MM.1S (cell line): ENCODE data around the gene CCNK.

ENCODE experiments used
- DNase-seq: peaks from one replicate; pipeline ENCODE4 v3.0.0-alpha.2; 2015
- H2AFZ ChIP-seq: fragments of 300-600 bp; sonication (generic); 2 replicates; pipeline ENCODE4 v1.6.0; 2016; ENCODE audit warnings: antibody characterized with exemption, low read length
- H3F3A ChIP-seq: fragments of 300-600 bp; sonication (generic); 2 replicates; pipeline ENCODE4 v1.6.1; 2016; ENCODE audit warnings: mild to moderate bottlenecking, antibody characterized with exemption, low read length, moderate library complexity, mixed read lengths; ENCODE audit not compliant: insufficient read depth
- H3K27ac ChIP-seq: fragments of 300-600 bp; sonication (generic); 2 replicates; pipeline ENCODE4 v1.5.1; 2016; ENCODE audit warnings: mild to moderate bottlenecking, low read length
- H3K27me3 ChIP-seq: fragments of 300-600 bp; sonication (generic); replicated peaks from 2 replicates; pipeline ENCODE4 v1.6.0; 2016; ENCODE audit warnings: low read length; ENCODE audit not compliant: insufficient read depth
- H3K36me3 ChIP-seq: fragments of 300-600 bp; sonication (generic); replicated peaks from 2 replicates; pipeline ENCODE4 v1.6.1; 2016; ENCODE audit warnings: mild to moderate bottlenecking, low read length, mixed read lengths; ENCODE audit not compliant: insufficient read depth
- H3K4me1 ChIP-seq: fragments of 300-600 bp; sonication (generic); 2 replicates; pipeline ENCODE4 v1.6.1; 2016; ENCODE audit warnings: low read length, mixed read lengths
- H3K4me2 ChIP-seq: fragments of 300-600 bp; sonication (generic); 2 replicates; pipeline ENCODE4 v1.6.0; 2016; ENCODE audit warnings: low read depth, low read length
- H3K4me3 ChIP-seq: fragments of 300-600 bp; sonication (generic); 2 replicates; pipeline ENCODE4 v1.5.1; 2016; ENCODE audit warnings: low read length, mixed read lengths
- H3K79me2 ChIP-seq: fragments of 300-600 bp; sonication (generic); 2 replicates; pipeline ENCODE4 v1.6.1; 2016; ENCODE audit warnings: mixed run types, low read length, mixed read lengths
- H3K9ac ChIP-seq: fragments of 300-600 bp; sonication (generic); 2 replicates; pipeline ENCODE4 v1.6.1; 2016; ENCODE audit warnings: low read length, mixed read lengths
- H3K9me2 ChIP-seq: fragments of 300-600 bp; sonication (generic); replicated peaks from 2 replicates; pipeline ENCODE4 v1.6.1; 2016; ENCODE audit warnings: mild to moderate bottlenecking, low read length, mixed read lengths; ENCODE audit not compliant: insufficient read depth
- H3K9me3 ChIP-seq: fragments of 300-600 bp; sonication (generic); replicated peaks from 2 replicates; pipeline ENCODE4 v1.6.1; 2016; ENCODE audit warnings: mild to moderate bottlenecking, low read length, mixed read lengths; ENCODE audit not compliant: insufficient read depth
- H4K20me1 ChIP-seq: fragments of 300-600 bp; sonication (generic); 2 replicates; pipeline ENCODE4 v1.6.1; 2016; ENCODE audit warnings: mild to moderate bottlenecking, low read length, moderate library complexity, mixed read lengths; ENCODE audit not compliant: insufficient read depth
- CTCF ChIP-seq: fragments of 300-600 bp; sonication (generic); IDR thresholded peaks from 2 replicates; pipeline ENCODE4 v1.5.1; 2016; ENCODE audit warnings: antibody characterized with exemption, low read length, mixed read lengths
- EZH2 ChIP-seq: fragments of 300-600 bp; sonication (generic); optimal IDR thresholded peaks from 2 replicates; pipeline ENCODE3; 2017; ENCODE audit warnings: low read depth, mild to moderate bottlenecking, antibody characterized with exemption, low read length, mixed read lengths
- EZH2phosphoT487 ChIP-seq: fragments of 300-600 bp; sonication (generic); IDR thresholded peaks from 2 replicates; pipeline ENCODE4 v1.6.1; 2018; ENCODE audit warnings: antibody characterized with exemption, low read length

CCNK gene

GRCh38 chr14:99511421-99512109 lies 30.4 kb downstream of the CCNK start:
- Histone ChIP-seq H3K36me3 (no peaks in the 10 kb centered on the region), H3K4me1 (no peaks in the 10 kb centered on the region), H3K27ac (no peak overlapping the region), H4K20me1 (no peaks in the 10 kb centered on the region), H3K9me2 (no peaks in the 10 kb centered on the region), H3F3A (no peaks in the 10 kb centered on the region), H3K9me3 (no peaks in the 10 kb centered on the region), H3K4me3 (no peak overlapping the region), H3K27me3 (no peaks in the 10 kb centered on the region), H3K79me2 (no peaks in the 10 kb centered on the region), H2AFZ (no peak overlapping the region), H3K9ac (no peak overlapping the region), H3K4me2 (no peak overlapping the region)
- TF ChIP-seq EZH2phosphoT487 (no peak), CTCF (no peak), EZH2 (no peak)
- DNase-seq: no peak

GRCh38 chr14:99512110-99512449 lies 30.9 kb downstream of the CCNK start:
- Histone ChIP-seq H4K20me1 (no peaks in the 10 kb centered on the region), H3K4me3 (no peak overlapping the region), H3F3A (no peaks in the 10 kb centered on the region), H3K4me1 (no peaks in the 10 kb centered on the region), H3K27ac (no peak overlapping the region), H3K4me2 (no peak overlapping the region), H3K79me2 (no peaks in the 10 kb centered on the region), H2AFZ (no peak overlapping the region), H3K9ac (no peak overlapping the region), H3K36me3 (no peaks in the 10 kb centered on the region), H3K27me3 (no peaks in the 10 kb centered on the region), H3K9me2 (no peaks in the 10 kb centered on the region), H3K9me3 (no peaks in the 10 kb centered on the region)
- DNase-seq: no peak
- TF ChIP-seq CTCF (no peak), EZH2phosphoT487 (no peak), EZH2 (no peak)

GRCh38 chr14:99512571-99513182 lies 31.5 kb downstream of the CCNK start:
- TF ChIP-seq EZH2 (no peak), EZH2phosphoT487 (no peak), CTCF (no peak)
- Histone ChIP-seq H3K27me3 (no peaks in the 10 kb centered on the region), H4K20me1 (no peaks in the 10 kb centered on the region), H3K9ac (no peak overlapping the region), H3K79me2 (no peaks in the 10 kb centered on the region), H3K9me2 (no peaks in the 10 kb centered on the region), H3K4me1 (no peaks in the 10 kb centered on the region), H3K4me3 (no peak overlapping the region), H3K9me3 (no peaks in the 10 kb centered on the region), H2AFZ (no peak overlapping the region), H3K36me3 (no peaks in the 10 kb centered on the region), H3F3A (no peaks in the 10 kb centered on the region), H3K27ac (no peak overlapping the region), H3K4me2 (no peak overlapping the region)
- DNase-seq: no peak
